Hematopoietic multipotent progenitor cell treated with erythropoietin and hydrocortisone succinate and interleukin-3 and kit ligand, for 6 days (in vitro differentiated cells): Measurements from ENCODE around the gene RERE.
A peak's percentile ranks its signal among the peaks of the same experiment; 100 is the strongest.

Source experiments
- DNase-seq: peaks from one replicate; pipeline ENCODE4 v3.0.0-alpha.2; 2015

The RERE gene

DNA sequence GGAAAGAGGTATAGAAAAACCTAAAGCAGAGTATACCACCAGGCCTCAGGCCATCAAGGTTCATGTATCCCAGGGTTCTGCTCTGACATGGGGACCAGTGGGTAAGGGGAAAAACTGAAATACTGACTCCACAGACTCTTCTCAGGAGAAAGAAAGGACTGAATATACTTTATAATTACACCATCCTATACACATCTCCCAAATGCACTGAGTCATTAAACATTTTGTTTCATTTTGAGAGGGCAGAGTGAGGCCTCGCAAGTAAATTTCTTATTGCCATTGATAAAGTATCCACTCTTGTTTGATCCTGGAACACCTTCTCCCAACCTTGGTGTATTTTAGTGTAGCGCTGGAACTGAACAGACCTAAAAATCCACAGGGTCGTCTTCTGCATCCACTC, 251.6 kb downstream of the RERE start:
- no peak for DNase-seq

DNA sequence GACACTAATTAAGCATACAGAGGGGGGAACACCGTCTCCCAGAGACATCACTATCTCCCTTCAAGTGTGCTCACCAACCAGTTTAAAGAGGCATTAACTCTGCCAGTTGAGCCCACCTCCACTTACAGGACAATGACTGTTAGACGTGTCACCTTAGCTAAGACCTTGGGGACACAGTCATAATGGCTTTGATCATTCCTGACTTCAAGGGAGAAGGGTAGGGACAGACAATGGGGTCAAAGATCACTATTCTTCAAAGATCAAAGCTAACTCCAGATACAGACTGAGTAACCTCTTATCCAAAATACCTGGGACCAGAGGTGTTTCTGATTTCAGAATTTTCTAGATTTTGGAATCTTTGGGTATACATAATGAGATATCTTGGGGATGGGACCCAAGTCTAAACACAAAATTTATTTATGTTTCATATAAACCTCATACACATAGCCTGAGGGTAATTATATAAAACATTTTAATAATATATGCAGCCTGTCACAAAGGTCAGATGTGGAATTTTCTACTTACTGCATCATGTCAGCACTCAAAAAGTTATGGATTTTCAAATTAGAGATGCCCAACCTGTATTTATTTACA, 253.4 kb downstream of the RERE start:
- no peak for DNase-seq

- peak; percentile 30 for DNase-seq
These were observed 254.3 kb downstream of the RERE start for GRCh38 chr1:8562881-8563865.

- DNase-seq, result no peak
These were observed 255.2 kb downstream of the RERE start for GRCh38 chr1:8562222-8562621.

DNA sequence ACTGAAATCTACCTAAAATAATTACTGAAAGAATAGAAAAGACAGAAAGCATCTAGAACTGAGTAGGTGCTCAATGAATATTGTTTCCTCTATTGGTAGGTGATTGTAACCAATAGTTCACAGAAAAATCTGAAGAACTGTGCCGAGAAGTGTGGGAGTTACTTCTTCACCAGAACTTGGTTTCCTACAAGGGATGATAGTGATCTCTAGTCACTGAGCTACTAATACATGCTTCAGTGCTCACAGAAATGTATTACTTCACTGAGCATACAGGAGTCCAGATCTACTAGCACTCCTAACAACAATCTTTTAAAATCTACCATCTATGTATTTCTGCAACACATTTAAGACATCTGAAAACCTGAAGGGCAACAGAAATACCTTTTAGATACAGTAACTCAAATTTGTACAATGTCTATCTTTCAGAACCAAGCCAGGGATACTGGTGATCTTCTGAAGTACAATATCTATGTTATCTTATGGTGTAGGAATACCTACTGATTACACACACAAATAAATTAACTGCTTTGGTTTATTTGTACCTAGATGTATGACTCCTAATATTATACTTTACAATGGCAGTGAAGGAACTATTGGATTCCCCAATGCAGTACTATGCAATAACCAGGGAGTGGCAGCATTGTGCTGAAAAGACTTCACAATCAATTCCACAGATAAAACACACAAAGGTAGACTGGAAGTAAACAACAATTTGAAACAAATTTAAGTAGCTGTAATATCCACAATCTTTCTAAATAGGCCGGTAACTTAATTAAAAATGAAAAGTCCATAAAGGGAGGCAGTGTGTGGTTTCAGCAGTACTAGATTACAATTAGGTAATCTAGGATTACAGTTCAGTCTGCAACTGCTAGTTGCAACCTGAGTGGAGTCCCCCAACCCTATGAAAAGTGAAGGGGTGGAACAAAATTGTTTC, 256.6 kb downstream of the RERE start:
- peak; percentile 85 for DNase-seq

GRCh38 chr1:8560035-8560434, 257.4 kb downstream of the RERE start:
- no peak for DNase-seq

GRCh38 chr1:8555582-8555981, 261.9 kb downstream of the RERE start:
- no peak for DNase-seq

DNA sequence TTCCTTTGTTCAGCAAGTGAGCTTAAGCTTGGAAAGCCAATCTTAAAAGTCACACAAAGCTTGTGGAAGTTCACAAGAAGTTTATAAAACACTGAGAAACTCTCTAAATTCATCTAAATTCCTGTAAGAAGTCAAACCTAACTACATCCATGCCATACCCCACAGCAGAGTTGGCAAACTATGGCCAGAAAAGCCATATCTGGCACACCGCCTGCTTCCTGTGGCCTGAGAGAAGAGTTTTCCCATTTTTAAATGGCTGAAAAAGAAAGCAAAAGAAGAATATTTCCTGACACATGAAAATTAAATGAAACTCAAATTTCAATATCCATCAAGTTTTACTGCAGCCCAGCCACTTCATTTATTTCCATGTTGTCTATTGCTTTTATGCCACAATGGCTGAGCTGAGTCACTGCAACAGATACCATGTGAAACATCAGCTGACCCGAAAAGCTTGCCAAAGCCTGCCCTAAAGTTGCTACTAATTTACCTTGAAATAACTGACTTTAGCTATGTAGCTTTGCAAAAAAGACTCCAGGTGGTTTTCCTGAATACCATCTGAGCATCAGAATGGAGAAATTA, 262.4 kb downstream of the RERE start:
- DNase-seq, result peak; percentile 68

- no peak for DNase-seq
These were observed 264.5 kb downstream of the RERE start for GRCh38 chr1:8552820-8553397.

GRCh38 chr1:8551613-8552489, 265.6 kb downstream of the RERE start:
- DNase-seq, result no peak

DNA sequence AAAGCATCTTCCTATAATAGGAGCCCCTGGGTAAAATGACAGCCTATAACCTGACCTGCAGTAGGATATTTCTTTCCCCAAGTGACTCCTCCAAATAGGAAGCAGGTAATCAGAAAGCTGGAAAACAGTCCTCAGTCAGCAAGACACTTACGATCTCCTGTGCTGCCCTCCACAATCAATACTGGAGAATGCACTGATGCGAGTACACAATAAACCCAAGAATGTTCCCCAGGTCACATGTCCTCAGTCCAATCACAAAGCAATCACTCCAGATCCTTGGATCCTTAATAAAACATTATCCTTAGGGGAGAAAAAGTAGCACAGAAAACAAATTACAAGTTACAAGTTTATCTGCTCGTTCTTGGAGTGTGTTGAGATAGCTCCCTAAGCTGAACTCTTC, 266.4 kb downstream of the RERE start:
- DNase-seq, result no peak

DNA sequence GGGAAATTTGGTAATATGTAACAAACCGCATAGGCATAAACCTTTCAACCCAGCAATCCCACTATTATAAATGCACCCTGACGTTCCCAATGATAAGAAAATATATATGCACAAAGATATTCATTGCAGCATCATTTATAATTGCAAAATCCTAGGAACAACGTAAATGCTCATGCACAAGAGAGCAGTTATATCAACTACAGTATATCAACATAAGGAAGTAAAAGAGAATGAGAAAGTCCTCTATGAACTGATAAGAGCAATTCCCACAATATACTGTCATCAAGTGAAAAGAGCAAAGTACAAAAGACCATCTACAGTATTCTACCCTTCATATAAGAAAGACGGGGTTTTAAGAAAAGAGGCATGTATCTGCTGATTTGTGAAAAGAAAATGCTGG, 269.6 kb downstream of the RERE start:
- DNase-seq, result no peak

GRCh38 chr1:8545078-8545477, 272.4 kb downstream of the RERE start:
- DNase-seq, result no peak

- no peak for DNase-seq
These were observed 272.8 kb downstream of the RERE start for GRCh38 chr1:8544644-8545043.

- no peak for DNase-seq
These were observed 273.5 kb downstream of the RERE start for GRCh38 chr1:8543965-8544364.

DNA sequence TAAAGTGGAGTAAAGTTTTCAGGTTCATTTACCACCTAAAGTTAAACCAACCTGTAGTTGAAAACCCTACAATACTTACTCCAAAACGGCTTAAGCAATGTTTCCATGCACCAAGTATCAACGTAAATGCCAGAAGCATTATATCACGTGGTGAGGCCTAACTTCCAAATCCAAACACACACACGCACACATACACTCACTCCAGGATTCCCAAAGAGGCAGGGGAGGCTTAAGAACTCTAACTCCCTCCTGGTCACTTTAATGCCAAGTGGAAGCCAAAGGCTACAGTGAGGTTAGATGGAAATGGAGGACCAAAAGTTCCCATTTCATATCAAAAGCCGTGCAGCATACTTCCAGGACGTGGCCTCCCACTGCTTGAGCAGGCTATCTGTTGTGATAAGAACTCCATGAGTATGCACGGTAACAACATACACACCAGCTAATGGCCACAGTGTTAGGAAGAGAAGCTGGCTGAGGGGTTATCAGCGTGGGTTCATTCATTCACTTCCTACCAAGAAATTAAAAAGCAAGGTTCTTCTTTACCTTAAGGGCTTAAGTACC, 275.4 kb downstream of the RERE start:
- peak; percentile 83 for DNase-seq

DNA sequence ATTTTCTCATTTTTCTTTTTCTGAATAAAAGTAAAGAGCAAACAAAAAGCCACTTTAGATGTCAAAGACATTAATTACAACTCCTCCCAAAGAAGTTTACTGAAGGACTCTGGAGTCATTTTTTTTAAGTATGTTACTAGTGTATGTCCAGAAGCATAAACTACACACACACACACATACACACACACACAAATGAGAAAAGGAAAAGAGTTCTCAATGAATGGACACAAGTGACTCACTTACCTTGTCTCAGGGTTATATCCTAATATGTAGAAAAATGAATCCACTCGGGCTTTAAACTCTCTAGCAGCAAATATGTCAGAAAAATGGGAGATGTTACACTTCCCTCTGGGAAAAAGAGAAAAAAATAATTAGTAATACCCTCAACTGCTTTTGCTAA, 276.5 kb downstream of the RERE start:
- DNase-seq, result no peak

DNA sequence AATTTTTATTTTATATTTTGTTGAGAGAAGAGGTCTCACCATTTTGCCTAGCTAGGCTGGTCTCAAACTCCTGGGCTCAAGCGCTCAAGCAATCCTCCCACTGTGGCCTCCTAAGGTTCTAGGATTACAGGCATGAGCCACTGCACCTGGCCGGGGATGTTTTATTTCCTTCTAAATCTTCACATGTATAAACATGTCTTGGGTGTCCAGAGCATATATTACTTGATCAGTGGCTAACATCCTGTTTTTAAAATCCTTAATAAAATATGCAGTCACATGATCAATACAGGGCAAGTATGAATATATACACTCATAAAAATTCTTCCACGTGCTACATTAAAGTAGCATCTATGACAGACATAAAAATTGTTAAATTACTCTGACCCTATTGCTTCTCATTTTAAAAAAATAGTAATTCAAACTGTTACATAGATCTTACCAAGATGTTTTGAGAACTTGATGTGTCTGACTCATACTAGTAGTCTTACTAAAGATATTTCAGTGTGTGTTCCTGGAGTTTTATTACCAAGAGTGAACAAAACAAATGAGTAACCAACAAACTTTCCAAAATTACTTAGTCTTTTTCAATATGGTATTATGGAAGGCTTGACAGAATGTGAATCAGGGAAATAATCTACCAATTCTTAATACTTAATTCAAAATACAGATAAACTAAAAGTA, 277.0 kb downstream of the RERE start:
- DNase-seq, result no peak

GRCh38 chr1:8539683-8540082, 277.8 kb downstream of the RERE start:
- no peak for DNase-seq

- no peak for DNase-seq
These were observed 278.9 kb downstream of the RERE start for GRCh38 chr1:8538502-8538901.

DNA sequence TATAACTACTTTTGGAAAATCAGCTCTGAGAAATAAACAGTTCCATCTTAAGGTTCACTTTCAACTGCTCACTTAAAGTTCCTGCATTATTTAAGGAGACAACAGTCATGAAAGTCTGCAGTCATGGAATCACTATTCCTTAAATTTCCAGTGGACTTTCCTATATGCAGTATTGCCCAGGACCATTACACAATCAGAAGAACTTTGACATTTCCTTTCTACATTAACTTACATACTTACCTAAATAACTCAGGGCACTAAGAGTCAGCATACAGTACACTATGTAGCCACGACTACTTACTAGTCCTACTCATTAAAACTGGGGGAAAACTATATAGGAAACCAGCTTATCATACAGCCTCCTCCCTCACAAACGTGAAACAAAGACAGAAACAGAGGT, 279.4 kb downstream of the RERE start:
- no peak for DNase-seq
